Fibroblast of skin of left quadriceps (primary cell): ENCODE data around the gene RAB33B.

Experiments used
- DNase-seq, 2 experiments: peaks; one replicate each; pipeline ENCODE4 v3.0.0-alpha.2; 2013; ENCODE audit warnings: low read depth in 2 of 2

Gene RAB33B

GRCh38 chr4:139506774-139507173 is 52.9 kb downstream of the RAB33B start:
- no peak for DNase-seq

DNA sequence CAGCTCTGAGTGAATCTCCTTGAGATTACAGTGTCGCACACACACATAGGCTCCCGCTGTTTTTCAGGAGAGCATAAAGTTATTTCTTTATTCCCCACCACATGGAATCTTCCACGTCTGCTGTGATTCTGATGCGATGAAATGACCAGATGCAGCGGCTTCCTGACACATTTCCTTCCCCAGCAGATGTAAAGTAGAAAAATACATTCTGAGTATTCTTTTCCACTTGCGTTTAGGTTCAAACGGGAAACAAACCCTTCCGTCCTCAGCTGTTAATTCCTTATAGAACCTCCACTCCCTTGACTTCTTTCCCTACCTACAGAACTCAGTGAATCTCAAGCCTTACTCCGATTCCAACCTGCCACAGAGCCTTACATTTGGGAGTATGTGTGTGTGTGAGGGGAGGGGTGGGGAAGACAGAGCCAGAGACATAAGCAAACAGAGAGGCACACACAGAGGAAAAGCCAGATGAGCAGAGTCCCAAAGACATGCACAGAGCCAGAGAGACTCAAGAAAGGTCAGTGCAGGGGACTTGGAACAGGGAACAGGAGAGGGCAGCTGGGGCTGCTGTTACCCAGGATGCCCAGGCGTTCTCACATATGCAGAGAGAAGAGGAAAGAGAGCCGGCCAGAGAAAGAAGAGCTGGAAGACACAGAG is 54.8 kb downstream of the RAB33B start:
- no peak for DNase-seq

GRCh38 chr4:139509727-139510410 is 55.9 kb downstream of the RAB33B start:
- no peak for DNase-seq

DNA sequence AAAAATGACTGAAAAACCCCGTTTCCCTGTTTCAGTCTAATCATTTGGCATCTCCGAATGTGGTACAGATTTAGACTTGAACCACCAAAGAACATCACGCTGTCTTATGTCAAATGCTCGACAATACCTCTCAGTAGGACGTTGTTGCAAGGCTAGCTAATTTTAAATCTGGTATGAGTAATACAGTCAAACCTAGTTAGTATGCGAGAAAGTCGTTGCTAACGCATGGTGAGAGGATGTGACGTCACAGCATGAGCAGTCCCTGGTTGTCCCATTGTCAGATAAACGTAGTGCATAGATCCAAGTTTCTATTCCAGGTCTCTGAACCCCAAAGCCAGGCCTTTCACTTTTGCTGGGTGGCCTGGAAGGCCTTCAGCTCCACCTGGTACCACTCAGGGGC is 57.4 kb downstream of the RAB33B start:
- DNase-seq = no peak

DNA sequence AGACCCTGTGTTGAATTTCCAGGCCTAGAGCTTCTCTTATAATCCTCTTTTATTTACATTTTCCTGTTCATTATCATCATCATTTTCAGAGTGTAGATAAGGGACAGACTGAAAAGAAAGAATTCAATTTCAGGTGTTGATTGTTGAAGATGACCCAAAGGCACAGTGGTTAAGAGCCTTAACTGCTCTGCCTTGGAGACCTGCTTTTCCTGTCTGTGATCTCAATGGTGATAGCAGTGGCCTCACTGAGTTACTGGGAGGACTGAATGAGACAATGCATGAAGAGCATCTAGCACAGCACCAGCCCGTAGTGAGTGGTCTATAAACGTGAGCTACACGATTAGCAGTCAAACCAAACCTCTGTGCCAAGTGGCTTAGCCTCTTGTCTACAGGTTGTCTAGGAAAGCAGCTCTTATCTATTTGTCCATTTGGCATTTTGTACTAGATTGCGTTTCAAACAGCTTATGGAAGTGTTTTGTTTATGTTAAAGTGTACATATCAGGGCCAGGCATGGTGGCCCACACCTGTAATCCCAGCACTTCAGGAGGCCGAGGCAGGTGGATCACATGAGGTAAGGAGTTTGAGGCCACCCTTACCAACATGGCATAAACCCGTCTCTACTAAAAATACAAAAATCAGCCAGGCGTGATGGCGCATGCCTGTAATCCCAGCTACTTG is 60.6 kb downstream of the RAB33B start:
- DNase-seq = no peak

DNA sequence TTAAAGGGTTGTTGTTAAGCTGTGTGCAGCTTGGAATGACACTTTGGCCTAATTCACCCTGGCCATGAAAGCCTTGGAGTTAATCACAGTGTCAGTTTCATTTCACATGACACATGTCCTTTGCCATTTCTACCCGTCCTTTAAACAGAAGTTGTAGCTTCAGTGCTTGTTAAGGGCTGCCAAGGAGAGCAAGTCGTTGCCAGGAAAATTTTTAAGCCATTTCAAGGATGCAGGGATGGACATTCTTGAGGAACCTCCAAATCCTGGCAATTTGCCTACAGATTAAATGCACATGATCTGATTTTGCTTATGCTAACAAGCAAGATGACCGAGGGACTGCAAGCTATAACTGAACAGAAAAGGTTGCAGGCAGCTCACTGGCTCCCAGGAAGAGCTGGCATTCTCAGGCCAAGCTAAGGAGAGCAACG is 61.6 kb downstream of the RAB33B start:
- no peak for DNase-seq

DNA sequence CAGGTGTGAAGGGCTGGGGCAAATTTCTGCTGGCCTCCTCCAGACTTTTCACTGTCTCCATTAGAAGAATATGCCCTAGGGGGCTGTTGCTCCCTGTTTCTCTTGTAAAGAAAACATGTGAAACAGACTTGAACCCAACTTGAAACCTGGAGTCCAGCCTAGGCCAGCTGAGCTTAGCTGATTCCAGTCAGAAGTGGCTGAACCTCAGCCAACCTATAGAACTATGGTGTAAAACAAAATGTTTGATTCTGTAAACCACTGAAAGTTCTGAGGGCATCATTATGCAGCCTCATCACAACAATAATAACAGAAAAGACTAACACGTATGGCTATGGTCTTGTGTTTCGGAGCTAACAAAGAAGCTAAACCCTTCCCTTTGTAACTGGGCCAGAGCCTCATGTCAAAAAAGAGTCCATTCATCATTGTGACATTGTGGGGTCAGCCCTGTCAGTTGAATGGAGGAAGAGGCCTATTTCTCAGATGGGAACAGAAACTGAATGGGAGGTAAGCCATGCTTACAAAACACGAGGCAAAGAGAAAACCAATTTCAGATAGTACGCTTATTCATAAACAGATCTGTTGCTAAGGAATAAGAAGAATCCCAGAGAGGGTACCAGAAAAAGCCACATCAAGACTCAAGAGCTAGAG is 68.0 kb downstream of the RAB33B start:
- no peak for DNase-seq

GRCh38 chr4:139522457-139522856 is 68.5 kb downstream of the RAB33B start:
- DNase-seq = no peak

- no peak for DNase-seq
Measured at GRCh38 chr4:139523076-139523475, 69.2 kb downstream of the RAB33B start.

DNA sequence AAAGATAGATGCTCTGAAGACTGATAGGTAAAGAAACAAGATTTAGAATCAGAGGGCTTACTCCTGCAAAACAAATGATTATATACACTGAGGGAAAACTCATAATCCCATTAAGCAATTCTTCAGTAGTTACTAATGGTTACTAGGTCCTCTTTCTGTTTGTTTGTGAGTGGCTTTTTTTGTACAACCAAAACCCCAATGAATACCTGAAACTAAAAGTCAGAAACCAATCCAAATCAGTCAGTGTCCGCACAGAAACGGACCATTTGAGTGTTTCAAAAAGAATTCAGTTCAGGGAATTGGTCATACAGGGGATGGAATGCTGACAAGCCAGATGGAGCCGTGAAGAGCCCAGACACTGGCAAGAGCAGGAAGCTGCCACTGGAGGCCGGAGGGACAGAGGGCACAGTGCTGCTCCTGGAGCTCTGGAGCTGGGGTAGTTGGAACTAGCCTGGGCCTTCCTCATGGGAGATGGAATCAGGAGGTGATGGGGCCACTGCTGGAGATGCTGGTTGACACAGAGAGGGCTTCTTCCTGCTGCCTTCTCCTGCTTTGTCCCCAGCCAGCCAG is 70.2 kb downstream of the RAB33B start:
- no peak for DNase-seq

DNA sequence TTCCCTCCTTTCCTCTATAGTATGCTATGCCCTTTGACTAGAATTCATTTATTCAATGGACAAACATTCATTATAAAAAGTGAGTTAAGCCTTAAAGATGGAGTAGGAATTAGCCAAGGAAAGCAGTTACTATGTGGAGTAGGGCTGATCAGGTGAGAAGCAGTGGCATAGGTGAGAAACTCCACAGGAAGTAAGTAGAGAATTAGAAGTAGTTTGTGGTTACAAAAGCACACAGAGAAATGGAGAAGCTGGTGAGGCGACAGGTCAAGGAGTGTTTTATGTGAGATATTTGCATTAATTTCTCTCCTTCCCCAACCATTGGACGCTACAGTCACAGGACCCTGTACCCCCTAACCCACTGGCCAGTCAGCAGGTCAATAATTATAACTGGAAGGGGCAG is 71.5 kb downstream of the RAB33B start:
- DNase-seq = no peak
